Stimulated activated CD8-positive, alpha-beta memory T cell treated with anti-CD3 and anti-CD28 coated beads, Interleukin-15, amount 100 ng/mL, for 48 hours (primary cell): ENCODE data around the gene CDK18.

Experiments used
- DNase-seq, 2 donors: peaks; one replicate each; pipeline ENCODE4 v3.0.0-alpha.2; 2020; ENCODE audit warnings: low read depth in 2 of 2

CDK18 gene

GRCh38 chr1:205536759-205537361, 32.4 kb downstream of the CDK18 start:
- no peak for DNase-seq

- DNase-seq: no peak
These were observed 33.0 kb downstream of the CDK18 start for GRCh38 chr1:205537386-205538018.

- DNase-seq: no peak
These were observed 33.9 kb downstream of the CDK18 start for GRCh38 chr1:205538235-205538840.

GRCh38 chr1:205541161-205541886, 36.9 kb downstream of the CDK18 start:
- DNase-seq: no peak

- DNase-seq: no peak
These were observed 37.9 kb downstream of the CDK18 start for GRCh38 chr1:205542367-205542766.

- DNase-seq: peak in 1 of 2 donors; percentile 1
These were observed 39.2 kb downstream of the CDK18 start for GRCh38 chr1:205543351-205544301.

GRCh38 chr1:205545001-205545919, 40.8 kb downstream of the CDK18 start:
- DNase-seq: no peak

GRCh38 chr1:205545991-205546390, 41.5 kb downstream of the CDK18 start:
- no peak for DNase-seq

GRCh38 chr1:205546541-205546940, 42.1 kb downstream of the CDK18 start:
- no peak for DNase-seq

- DNase-seq: no peak
These were observed 43.7 kb downstream of the CDK18 start for GRCh38 chr1:205547936-205548827.

GRCh38 chr1:205554026-205554811, 49.8 kb downstream of the CDK18 start:
- no peak for DNase-seq

- DNase-seq: no peak
These were observed 57.2 kb downstream of the CDK18 start for GRCh38 chr1:205561501-205562203.

GRCh38 chr1:205563927-205564441, 59.5 kb downstream of the CDK18 start:
- DNase-seq: no peak

- DNase-seq: no peak
These were observed 61.3 kb downstream of the CDK18 start for GRCh38 chr1:205565799-205566198.

GRCh38 chr1:205567716-205568115, 63.2 kb downstream of the CDK18 start:
- no peak for DNase-seq

- DNase-seq: no peak
These were observed 63.6 kb downstream of the CDK18 start for GRCh38 chr1:205568135-205568468.

GRCh38 chr1:205568469-205569361, 64.2 kb downstream of the CDK18 start:
- no peak for DNase-seq
